A549 (cell line): ENCODE results near the gene UNC5C. TPM values are rescaled to one million over a fixed set of nuclear protein-coding genes. Genes with fewer than 3 reads are reported as not detected.

Experiments used
- ATAC-seq, 2 experiments: fragments of 200-7000 bp in 1 of 2; fragments of >200 bp in 1 of 2; cut with Nextera tagmentation in 1 of 2; cut with Tn5 transposase in 1 of 2; 3 replicates each; pipeline versions ENCODE4 v1.8.0 to v1.9.1; 2018 to 2020; ENCODE audit warnings: mild to moderate bottlenecking in 1 of 2, moderate library complexity in 1 of 2
- CTCF ChIA-PET: fragments of 300-600 bp; sonication (Branson Sonifier 250); formaldehyde crosslinking; extraction: SDS; loops from one replicate; lab custom pipeline; 2021; ENCODE audit warnings: antibody characterized with exemption, inconsistent platforms; lab: Yijun Ruan, JAX
- POLR2A ChIA-PET: fragments of 350-600 bp; formaldehyde crosslinking; extraction: SDS; loops from one replicate; lab custom pipeline; 2021; ENCODE audit warnings: antibody characterized with exemption, inconsistent platforms; lab: Yijun Ruan, JAX
- DNase-seq, 2 experiments: peaks; one replicate each; pipeline versions ENCODE4 v3.0.0 to v3.0.0-alpha.2; 2011 to 2016; ENCODE audit warnings: low read depth in 1 of 2, low spot score in 1 of 2
- FAIRE-seq: peaks from 2 replicates; lab custom pipeline; 2011; peaks lifted over from hg19 to GRCh38; lab: Jason Lieb, UNC
- H3K27ac ChIP-seq, 2 experiments: fragments of >200 bp; sonication (Bioruptor Twin); formaldehyde crosslinking; 3 replicates each; pipeline ENCODE4 v1.5.1; 2016 to 2017
- H3K4me1 ChIP-seq: fragments of >200 bp; sonication (Bioruptor Twin); formaldehyde crosslinking; 3 replicates; pipeline ENCODE4 v1.6.1; 2016
- H3K4me2 ChIP-seq: fragments of >200 bp; sonication (Bioruptor Twin); formaldehyde crosslinking; 3 replicates; pipeline ENCODE4 v1.6.1; 2016
- H3K4me3 ChIP-seq: fragments of >200 bp; sonication (Bioruptor Twin); formaldehyde crosslinking; 3 replicates; pipeline ENCODE4 v1.5.1; 2016
- H3K9me3 ChIP-seq: fragments of >200 bp; sonication (Bioruptor Twin); formaldehyde crosslinking; 3 replicates; pipeline ENCODE4 v1.6.1; 2016
- BHLHE40 ChIP-seq: IDR thresholded peaks from 2 replicates; pipeline ENCODE4 v1.6.1; 2012; ENCODE audit warnings: low read depth, low read length, inconsistent platforms
- EHMT2 ChIP-seq: fragments of 200-600 bp; sonication (generic); IDR thresholded peaks from 2 replicates; pipeline ENCODE4 v1.6.1; 2016; ENCODE audit warnings: antibody characterized with exemption, low read depth, mild to moderate bottlenecking, moderate library complexity
- ELK1 ChIP-seq: fragments of 150-350 bp; IDR thresholded peaks from 2 replicates; pipeline ENCODE4 v1.6.1; 2014; ENCODE audit warnings: low read depth, mild to moderate bottlenecking, low read length
- ESRRA ChIP-seq: fragments of 150-350 bp; IDR thresholded peaks from 2 replicates; pipeline ENCODE4 v1.6.1; 2014; ENCODE audit warnings: mild to moderate bottlenecking, low read length, borderline replicate concordance
- HOXA7 ChIP-seq: fragments of 250-450 bp; sonication (Bioruptor Pico); IDR thresholded peaks from 2 replicates; pipeline ENCODE4 v1.5.0; 2020; ENCODE audit warnings: mild to moderate bottlenecking, moderate library complexity
- KDM1A ChIP-seq: fragments of 200-600 bp; sonication (generic); IDR thresholded peaks from 2 replicates; pipeline ENCODE4 v1.6.1; 2016; ENCODE audit warnings: low read depth, mild to moderate bottlenecking
- MAFK ChIP-seq: fragments of 450-650 bp; IDR thresholded peaks from 2 replicates; pipeline ENCODE4 v1.6.1; 2014; ENCODE audit not compliant: partially characterized antibody
- NPAS2 ChIP-seq: fragments of 250-450 bp; sonication (Bioruptor Pico); IDR thresholded peaks from 2 replicates; pipeline ENCODE4 v1.8.0; 2022; ENCODE audit warnings: mild to moderate bottlenecking, moderate library complexity, borderline replicate concordance
- PHF8 ChIP-seq: fragments of 200-600 bp; sonication (generic); IDR thresholded peaks from 2 replicates; pipeline ENCODE4 v1.6.1; 2016; ENCODE audit warnings: low read depth, mild to moderate bottlenecking, antibody characterized with exemption, moderate library complexity, borderline replicate concordance
- RFX5 ChIP-seq: fragments of 450-650 bp; IDR thresholded peaks from 2 replicates; pipeline ENCODE4 v1.7.1; 2014; ENCODE audit warnings: antibody characterized with exemption, mild to moderate bottlenecking, moderate library complexity
- SMC3 ChIP-seq: fragments of >200 bp; sonication (Bioruptor Twin); formaldehyde crosslinking; IDR thresholded peaks from 3 replicates; pipeline ENCODE4 v1.6.1; 2018; ENCODE audit warnings: inconsistent platforms
- ZFP36 ChIP-seq: fragments of 450-650 bp; IDR thresholded peaks from 2 replicates; pipeline ENCODE4 v1.6.1; 2014; ENCODE audit warnings: borderline replicate concordance; ENCODE audit not compliant: partially characterized antibody
- ZNF302 ChIP-seq: fragments of 250-450 bp; sonication (Bioruptor Pico); IDR thresholded peaks from 2 replicates; pipeline ENCODE4 v1.9.0; 2021; ENCODE audit warnings: inconsistent platforms, mild to moderate bottlenecking, moderate library complexity
- WGBS: methylation state at CpG from one replicate; pipeline ENCODE4 v1.1.6; 2017; ENCODE audit errors: missing lambda C conversion rate; 5-methylcytosine and 5-hydroxymethylcytosine counted together
- polyA plus RNA-seq, 4 experiments: library from polyadenylated mRNA; depleted of rRNA in 3 of 4; stranded (reverse); fragments of >200 nt; fragmentation: RNase III in 1 of 4; extraction: RNeasy Plus Mini Kit Qiagen cat#74134 plus additional on column Dnase treatment in 1 of 4; gene quantifications; 2 replicates in 3 of 4; 3 replicates in 1 of 4; pipeline ENCODE4 v1.2.3, GENCODE V29; 2011 to 2017
- TF ChIP-seq, protein P1 (sequence below): IDR thresholded peaks from 2 replicates; pipeline ENCODE4 v1.6.1; 2012
- TF ChIP-seq, protein P2 (sequence below): fragments of 200-600 bp; sonication (generic); IDR thresholded peaks from 2 replicates; pipeline ENCODE4 v1.6.1; 2016; ENCODE audit warnings: antibody characterized with exemption, mild to moderate bottlenecking, moderate library complexity
- TF ChIP-seq, protein P3 (sequence below): IDR thresholded peaks from 2 replicates; pipeline ENCODE4 v1.6.1; 2012
- TF ChIP-seq, protein P4 (sequence below): IDR thresholded peaks from 2 replicates; pipeline ENCODE4 v1.6.1; 2012; ENCODE audit warnings: low read depth, borderline replicate concordance
- TF ChIP-seq, protein P5 (sequence below): fragments of >200 bp; sonication (Bioruptor Twin); formaldehyde crosslinking; IDR thresholded peaks from 2 replicates; pipeline ENCODE4 v1.6.1; 2016

Gene UNC5C
- polyA plus RNA-seq, 2 of the 4 experiments (the other 2 are of a cell fraction) = 0.13 TPM; not detected in 1

DNA sequence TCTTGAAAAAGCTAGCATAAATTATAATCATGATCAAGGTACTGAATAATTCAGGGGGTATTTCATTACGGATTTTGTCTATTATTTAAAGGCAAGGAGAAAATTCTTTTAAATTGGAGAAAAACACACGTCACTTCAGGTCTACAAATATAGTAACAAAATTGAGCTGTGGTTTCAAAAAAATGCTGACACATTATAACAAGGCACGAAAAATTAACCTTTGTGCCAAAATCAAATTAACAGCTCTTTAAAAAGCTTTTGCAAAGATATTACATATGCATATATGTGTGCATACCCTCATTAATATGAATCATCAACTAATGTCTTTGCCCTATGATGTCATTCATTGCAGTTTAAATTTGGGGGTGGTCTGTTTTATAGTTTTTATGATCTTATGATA is 44.3 kb downstream of the UNC5C start:
- Histone ChIP-seq H3K9me3 (no peaks in the 10 kb centered on the region), H3K27ac (no peak overlapping the region), H3K4me1 (0 out of 3 replicates have a peak, but pooled peaks cover 3% of the 10 kb centered on the region), H3K4me3 (no peak overlapping the region), H3K4me2 (no peak overlapping the region)
- no peak for ATAC-seq
- ChIA-PET CTCF (no interaction called here), POLR2A (no interaction called here)
- WGBS = 75% methylated on average over 3 of the region's 3 CpGs
- DNase-seq = no peak
- FAIRE-seq = no peak
- TF ChIP-seq, protein P1, sequence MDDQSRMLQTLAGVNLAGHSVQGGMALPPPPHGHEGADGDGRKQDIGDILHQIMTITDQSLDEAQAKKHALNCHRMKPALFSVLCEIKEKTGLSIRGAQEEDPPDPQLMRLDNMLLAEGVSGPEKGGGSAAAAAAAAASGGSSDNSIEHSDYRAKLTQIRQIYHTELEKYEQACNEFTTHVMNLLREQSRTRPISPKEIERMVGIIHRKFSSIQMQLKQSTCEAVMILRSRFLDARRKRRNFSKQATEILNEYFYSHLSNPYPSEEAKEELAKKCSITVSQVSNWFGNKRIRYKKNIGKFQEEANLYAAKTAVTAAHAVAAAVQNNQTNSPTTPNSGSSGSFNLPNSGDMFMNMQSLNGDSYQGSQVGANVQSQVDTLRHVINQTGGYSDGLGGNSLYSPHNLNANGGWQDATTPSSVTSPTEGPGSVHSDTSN = no peak
- TF ChIP-seq MAFK = peak; percentile 42

DNA sequence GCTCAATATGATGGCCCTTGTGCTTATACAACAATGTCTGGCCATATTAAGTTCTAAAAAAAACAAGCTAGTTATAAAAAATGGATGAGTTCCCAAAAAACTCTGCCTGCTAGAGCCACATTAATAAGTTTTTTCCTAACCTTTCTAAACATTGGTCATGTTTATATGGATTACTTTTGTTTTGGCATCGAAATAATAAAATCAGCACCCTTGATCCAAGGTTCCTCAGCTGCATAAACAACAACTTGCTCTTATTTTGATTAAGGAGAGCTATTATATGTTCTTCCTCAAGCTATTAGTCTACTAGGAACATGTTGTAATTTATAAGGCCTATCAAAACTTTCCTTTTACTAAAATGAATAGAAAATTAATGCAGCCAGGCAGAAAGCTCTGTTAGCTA is 48.4 kb downstream of the UNC5C start:
- FAIRE-seq (no peak), DNase-seq (no peak), ATAC-seq (no peak)
- no peak overlapping the region for H3K27ac ChIP-seq
- TF ChIP-seq MAFK = no peak
- CTCF ChIA-PET = no interaction called here
- 29% methylated on average over 1 of the region's 1 CpG for WGBS
- no peaks in the 10 kb centered on the region for H3K9me3 ChIP-seq
- no peak overlapping the region for H3K4me2 ChIP-seq
- H3K4me1 ChIP-seq = no peaks in the 10 kb centered on the region
- POLR2A ChIA-PET = no interaction called here
- no peak overlapping the region for H3K4me3 ChIP-seq

DNA sequence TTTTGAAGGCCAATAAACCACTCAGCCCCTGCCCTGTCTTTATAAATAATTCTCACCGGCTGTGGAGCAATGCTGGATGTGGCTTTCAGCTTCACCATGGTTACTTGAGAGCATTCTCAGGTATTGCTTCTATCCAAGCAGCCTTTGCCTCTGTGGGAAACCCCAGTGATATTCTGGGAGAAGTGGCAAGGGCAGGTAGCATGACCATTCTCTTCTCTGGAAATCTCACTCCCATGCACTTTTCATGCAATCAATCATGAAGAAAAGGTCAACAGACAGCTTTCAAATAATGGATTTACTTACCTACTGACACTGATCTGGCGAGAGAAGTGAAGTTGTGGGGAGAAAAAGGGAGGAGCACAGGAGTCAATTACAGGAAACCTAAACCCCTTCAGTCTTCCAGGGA is 49.5 kb downstream of the UNC5C start:
- ChIA-PET POLR2A (interaction anchor here (0.6 kb wide), 1 partner anchor 527 kb away, joined by 3 read pairs; no protein-coding TSS in a partner anchor), CTCF (interaction anchor here (2.1 kb wide), 1 partner anchor 333 kb away, joined by 5 read pairs; no protein-coding TSS in a partner anchor)
- H3K4me3 ChIP-seq = no peak overlapping the region
- ATAC-seq = no peak
- no peak for FAIRE-seq
- DNase-seq = no peak
- H3K27ac ChIP-seq = no peak overlapping the region
- H3K4me1 ChIP-seq = no peaks in the 10 kb centered on the region
- H3K9me3 ChIP-seq = no peaks in the 10 kb centered on the region
- 87% methylated on average over 2 of the region's 2 CpGs for WGBS
- no peak overlapping the region for H3K4me2 ChIP-seq
- no peak for TF ChIP-seq ZNF302
- no peak for TF ChIP-seq RFX5
- TF ChIP-seq HOXA7 (CRISPR knock-in tag) = no peak

DNA sequence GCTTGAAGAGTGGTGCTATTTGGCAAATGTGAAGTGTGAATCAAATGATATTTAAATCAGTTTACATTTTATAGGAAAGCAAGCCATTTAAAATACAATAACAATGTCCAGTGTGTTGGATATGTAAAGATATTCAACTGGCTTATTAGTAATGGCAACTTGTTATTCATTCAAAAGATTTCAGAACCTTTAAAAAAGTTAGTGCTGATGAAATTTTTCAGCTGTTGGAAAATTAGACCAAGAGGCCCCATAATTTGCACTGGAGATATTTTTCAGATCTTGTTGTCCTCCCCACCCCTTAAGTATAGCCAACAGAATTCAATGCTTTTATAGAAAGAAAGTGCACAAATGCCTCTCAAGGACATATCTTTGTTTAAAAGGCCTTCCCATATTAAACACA is 54.6 kb downstream of the UNC5C start:
- CTCF ChIA-PET = no interaction called here
- no peak for DNase-seq
- TF ChIP-seq, protein P2, sequence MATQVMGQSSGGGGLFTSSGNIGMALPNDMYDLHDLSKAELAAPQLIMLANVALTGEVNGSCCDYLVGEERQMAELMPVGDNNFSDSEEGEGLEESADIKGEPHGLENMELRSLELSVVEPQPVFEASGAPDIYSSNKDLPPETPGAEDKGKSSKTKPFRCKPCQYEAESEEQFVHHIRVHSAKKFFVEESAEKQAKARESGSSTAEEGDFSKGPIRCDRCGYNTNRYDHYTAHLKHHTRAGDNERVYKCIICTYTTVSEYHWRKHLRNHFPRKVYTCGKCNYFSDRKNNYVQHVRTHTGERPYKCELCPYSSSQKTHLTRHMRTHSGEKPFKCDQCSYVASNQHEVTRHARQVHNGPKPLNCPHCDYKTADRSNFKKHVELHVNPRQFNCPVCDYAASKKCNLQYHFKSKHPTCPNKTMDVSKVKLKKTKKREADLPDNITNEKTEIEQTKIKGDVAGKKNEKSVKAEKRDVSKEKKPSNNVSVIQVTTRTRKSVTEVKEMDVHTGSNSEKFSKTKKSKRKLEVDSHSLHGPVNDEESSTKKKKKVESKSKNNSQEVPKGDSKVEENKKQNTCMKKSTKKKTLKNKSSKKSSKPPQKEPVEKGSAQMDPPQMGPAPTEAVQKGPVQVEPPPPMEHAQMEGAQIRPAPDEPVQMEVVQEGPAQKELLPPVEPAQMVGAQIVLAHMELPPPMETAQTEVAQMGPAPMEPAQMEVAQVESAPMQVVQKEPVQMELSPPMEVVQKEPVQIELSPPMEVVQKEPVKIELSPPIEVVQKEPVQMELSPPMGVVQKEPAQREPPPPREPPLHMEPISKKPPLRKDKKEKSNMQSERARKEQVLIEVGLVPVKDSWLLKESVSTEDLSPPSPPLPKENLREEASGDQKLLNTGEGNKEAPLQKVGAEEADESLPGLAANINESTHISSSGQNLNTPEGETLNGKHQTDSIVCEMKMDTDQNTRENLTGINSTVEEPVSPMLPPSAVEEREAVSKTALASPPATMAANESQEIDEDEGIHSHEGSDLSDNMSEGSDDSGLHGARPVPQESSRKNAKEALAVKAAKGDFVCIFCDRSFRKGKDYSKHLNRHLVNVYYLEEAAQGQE = no peak
- TF ChIP-seq, protein P3, sequence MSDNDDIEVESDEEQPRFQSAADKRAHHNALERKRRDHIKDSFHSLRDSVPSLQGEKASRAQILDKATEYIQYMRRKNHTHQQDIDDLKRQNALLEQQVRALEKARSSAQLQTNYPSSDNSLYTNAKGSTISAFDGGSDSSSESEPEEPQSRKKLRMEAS = no peak
- no peak for TF ChIP-seq ZNF302
- no peak for TF ChIP-seq BHLHE40
- TF ChIP-seq, protein P4, sequence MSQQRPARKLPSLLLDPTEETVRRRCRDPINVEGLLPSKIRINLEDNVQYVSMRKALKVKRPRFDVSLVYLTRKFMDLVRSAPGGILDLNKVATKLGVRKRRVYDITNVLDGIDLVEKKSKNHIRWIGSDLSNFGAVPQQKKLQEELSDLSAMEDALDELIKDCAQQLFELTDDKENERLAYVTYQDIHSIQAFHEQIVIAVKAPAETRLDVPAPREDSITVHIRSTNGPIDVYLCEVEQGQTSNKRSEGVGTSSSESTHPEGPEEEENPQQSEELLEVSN = no peak
- TF ChIP-seq SMC3 = no peak
- TF ChIP-seq EHMT2 = no peak
- no peak for TF ChIP-seq NPAS2 (CRISPR knock-in tag)
- TF ChIP-seq HOXA7 (CRISPR knock-in tag) = no peak
- no peak for TF ChIP-seq ZFP36
- TF ChIP-seq KDM1A = no peak
- no peak for TF ChIP-seq PHF8
- TF ChIP-seq ELK1 = no peak
- no peak for TF ChIP-seq ESRRA
- TF ChIP-seq, protein P5, sequence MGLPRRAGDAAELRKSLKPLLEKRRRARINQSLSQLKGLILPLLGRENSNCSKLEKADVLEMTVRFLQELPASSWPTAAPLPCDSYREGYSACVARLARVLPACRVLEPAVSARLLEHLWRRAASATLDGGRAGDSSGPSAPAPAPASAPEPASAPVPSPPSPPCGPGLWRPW = no peak
- POLR2A ChIA-PET = no interaction called here
- ATAC-seq = no peak
- no peaks in the 10 kb centered on the region for H3K4me1 ChIP-seq
- H3K4me3 ChIP-seq = no peak overlapping the region
- H3K4me2 ChIP-seq = no peak overlapping the region
- no peak overlapping the region for H3K27ac ChIP-seq
- no peaks in the 10 kb centered on the region for H3K9me3 ChIP-seq
- no peak for FAIRE-seq
